ENCODE measurements around the gene DLEC1. TPM values are rescaled to one million over a fixed set of nuclear protein-coding genes. Genes with fewer than 3 reads are reported as not detected.

DLEC1 gene
- total and polyA plus RNA-seq, 11 donors: 0.06 to 1.3 (median 0.16) TPM; not detected in 1

GRCh38 chr3:38008191-38008701, 30.8 kb upstream of the DLEC1 start:
- no peak for ATAC-seq
- peak in 3 of 5 donors; percentile 18 to 55 (median 21) for DNase-seq
- WGBS, 4 donors: 86 to 92% (median 91%) methylated on average over 6 to 19 of the region's 19 CpGs
- intact Hi-C loops (cut with DNase I): loop anchor here in 2 of 10 donors (10.0 kb wide), 3 partner anchors 107 to 467 kb away; no protein-coding TSS in a partner anchor
- Histone ChIP-seq H3K27ac (no peak overlapping the region), H3K4me1 (peaks cover 0 to 15% (median 7%) of the 10 kb centered on the region in 12 donors), H3K36me3 (peaks cover 0 to 60% (median 38%) of the 10 kb centered on the region in 9 donors), H3K9me3 (no peaks in the 10 kb centered on the region), H3K27me3 (no peaks in the 10 kb centered on the region), H3K4me3 (no peak overlapping the region)
- TF ChIP-seq CTCF (IDR thresholded peaks at IDR 0.05) (no peak), POLR2A (IDR thresholded peaks at IDR 0.05) (no peak)

- DNase-seq (peak in 2 of 5 donors; percentile 20 to 48), ATAC-seq (no peak)
- Histone ChIP-seq H3K27ac (no peak overlapping the region), H3K4me1 (peaks cover 0 to 9% (median 3%) of the 10 kb centered on the region in 12 donors), H3K36me3 (peaks cover 0 to 69% (median 46%) of the 10 kb centered on the region in 9 donors), H3K4me3 (no peak overlapping the region), H3K27me3 (no peaks in the 10 kb centered on the region), H3K9me3 (no peaks in the 10 kb centered on the region)
- WGBS, 4 donors: 88 to 91% (median 89%) methylated on average over 11 to 16 of the region's 16 CpGs
- TF ChIP-seq POLR2A (IDR thresholded peaks at IDR 0.05) (no peak), CTCF (IDR thresholded peaks at IDR 0.05) (no peak)
- intact Hi-C loops (cut with DNase I): loop anchor here in 2 of 10 donors (10.0 kb wide), 3 partner anchors 106 to 466 kb away; no protein-coding TSS in a partner anchor
Observed at GRCh38 chr3:38008971-38009580, 29.9 kb upstream of the DLEC1 start.

- Histone ChIP-seq H3K4me3 (no peak overlapping the region), H3K27me3 (no peaks in the 10 kb centered on the region), H3K4me1 (peaks cover 0 to under 1% (median 0%) of the 10 kb centered on the region in 12 donors), H3K27ac (no peak overlapping the region), H3K9me3 (peaks cover 0 to 2% (median 0%) of the 10 kb centered on the region in 12 donors), H3K36me3 (peaks cover 0 to 78% (median 50%) of the 10 kb centered on the region in 9 donors)
- peak in 3 of 5 donors; percentile 24 to 59 (median 30) for DNase-seq
- intact Hi-C loops (cut with DNase I): loop anchor here in 2 of 10 donors (10.0 kb wide), 3 partner anchors 105 to 465 kb away; no protein-coding TSS in a partner anchor
- no peak for TF ChIP-seq POLR2A (IDR thresholded peaks at IDR 0.05)
- no peak for TF ChIP-seq CTCF (IDR thresholded peaks at IDR 0.05)
- WGBS, 4 donors: 92 to 96% (median 93%) methylated on average over 15 to 27 of the region's 27 CpGs
- peak in 1 of 4 donors; percentile 9 for ATAC-seq
Observed at GRCh38 chr3:38009807-38010591, 29.0 kb upstream of the DLEC1 start.

GRCh38 chr3:38011111-38011510, 27.9 kb upstream of the DLEC1 start:
- peaks cover 0 to 86% (median 59%) of the 10 kb centered on the region in 9 donors for H3K36me3 ChIP-seq
- DNase-seq: peak in 3 of 5 donors; percentile 16 to 57 (median 24)
- WGBS, 4 donors: 90 to 93% (median 91%) methylated on average over 15 to 21 of the region's 21 CpGs
- no peaks in the 10 kb centered on the region for H3K4me1 ChIP-seq
- H3K9me3 ChIP-seq: peaks cover 0 to 4% (median 0%) of the 10 kb centered on the region in 12 donors
- H3K27me3 ChIP-seq: no peaks in the 10 kb centered on the region
- H3K27ac ChIP-seq: no peak overlapping the region
- ATAC-seq: no peak
- H3K4me3 ChIP-seq: no peak overlapping the region
- no peak for TF ChIP-seq CTCF (IDR thresholded peaks at IDR 0.05)
- intact Hi-C loops (cut with DNase I): no loop called here
